IPS-11a (cell line): Measurements from ENCODE around the gene ANHX.
"Not testable (repeated sequence)": the region's sequence is repeated elsewhere in the genome, so short reads cannot be mapped to it uniquely, and the experiment has no call there.

Experiments used
- H3K4me3 ChIP-seq: one replicate; pipeline ENCODE4 v1.5.1; 2013; ENCODE audit warnings: low read depth, low read length, control low read depth

Gene ANHX

GRCh38 chr12:133235401-133236112 lies at the start of gene ANHX:
Gene ANHX (minus strand): TSS chr12:133235877. CDS start chr12:133234356, 1,521 bp downstream.
- H3K4me3 ChIP-seq = no peak within 1 kb of the TSS

GRCh38 chr12:133264668-133265067 lies 29.0 kb upstream of the ANHX start:
- not testable (repeated sequence) for H3K4me3 ChIP-seq

- H3K4me3 ChIP-seq = no peak overlapping the region
Measured at GRCh38 chr12:133264173-133264572, 28.5 kb upstream of the ANHX start.

GRCh38 chr12:133256321-133256720 lies 20.6 kb upstream of the ANHX start:
- H3K4me3 ChIP-seq = no peak overlapping the region

- H3K4me3 ChIP-seq = not testable (repeated sequence)
Measured at GRCh38 chr12:133255833-133256232, 20.2 kb upstream of the ANHX start.

GRCh38 chr12:133251732-133252131 lies 16.1 kb upstream of the ANHX start:
- H3K4me3 ChIP-seq = no peak overlapping the region

- H3K4me3 ChIP-seq = no peak overlapping the region
Measured at GRCh38 chr12:133236556-133236955, 879 bp upstream of the ANHX start.

GRCh38 chr12:133236144-133236543 lies 467 bp upstream of the ANHX start:
- no peak overlapping the region for H3K4me3 ChIP-seq

- H3K4me3 ChIP-seq = no peak overlapping the region
Measured at GRCh38 chr12:133234971-133235370, 706 bp downstream of the ANHX start.

GRCh38 chr12:133233993-133234564 lies 1.6 kb downstream of the ANHX start:
- no peak overlapping the region for H3K4me3 ChIP-seq

GRCh38 chr12:133233006-133233405 lies 2.7 kb downstream of the ANHX start:
- no peak overlapping the region for H3K4me3 ChIP-seq

- H3K4me3 ChIP-seq = no peak overlapping the region
Measured at GRCh38 chr12:133231001-133231400, 4.7 kb downstream of the ANHX start.

- H3K4me3 ChIP-seq = no peak overlapping the region
Measured at GRCh38 chr12:133227281-133227852, 8.3 kb downstream of the ANHX start.

GRCh38 chr12:133226690-133227089 lies 9.0 kb downstream of the ANHX start:
- no peak overlapping the region for H3K4me3 ChIP-seq

GRCh38 chr12:133225527-133225926 lies 10.2 kb downstream of the ANHX start:
- H3K4me3 ChIP-seq = no peak overlapping the region

GRCh38 chr12:133222211-133222610 lies 13.5 kb downstream of the ANHX start:
- H3K4me3 ChIP-seq = no peak overlapping the region

GRCh38 chr12:133221241-133221640 lies 14.4 kb downstream of the ANHX start:
- no peak overlapping the region for H3K4me3 ChIP-seq

- no peak overlapping the region for H3K4me3 ChIP-seq
Measured at GRCh38 chr12:133220521-133220920, 15.2 kb downstream of the ANHX start.

GRCh38 chr12:133217219-133217618 lies 18.5 kb downstream of the ANHX start:
- no peak overlapping the region for H3K4me3 ChIP-seq

GRCh38 chr12:133215724-133216123 lies 20.0 kb downstream of the ANHX start:
- no peak overlapping the region for H3K4me3 ChIP-seq

GRCh38 chr12:133206390-133206789 lies 29.3 kb downstream of the ANHX start:
- no peak overlapping the region for H3K4me3 ChIP-seq

GRCh38 chr12:133204264-133204603 lies 31.4 kb downstream of the ANHX start:
- no peak overlapping the region for H3K4me3 ChIP-seq
